Right lobe of liver (tissue), 6 donors: Measurements from ENCODE around the gene SDHD. TPM values are rescaled to one million over a fixed set of nuclear protein-coding genes. Genes with fewer than 3 reads are reported as not detected.
A peak's percentile ranks its signal among the peaks of the same experiment; 100 is the strongest.

Experiments used
- ATAC-seq, 4 donors: fragments of 200-7000 bp; cut with Tn5 transposase; one replicate each; pipeline ENCODE4 v1.9.1; 2020; ENCODE audit warnings: mild to moderate bottlenecking in 4 of 4, moderate library complexity in 4 of 4
- DNase-seq, 3 donors: peaks; one replicate each; pipeline ENCODE4 v3.0.0-alpha.2; 2020
- H3K27ac ChIP-seq, 3 donors: fragments of 200-600 bp; one replicate each; pipeline ENCODE4 v1.8.0; 2022
- H3K27me3 ChIP-seq, 2 donors: fragments of 200-600 bp; one replicate each; pipeline ENCODE4 v1.8.0; 2022
- H3K36me3 ChIP-seq, 4 donors: fragments of 200-600 bp; sonication (generic) in 1 of 4; one replicate each; pipeline versions ENCODE4 v1.5.1 to v1.8.0; 2017 to 2022; ENCODE audit warnings: control low read depth in 1 of 4
- H3K4me1 ChIP-seq, 4 donors: fragments of 200-600 bp; sonication (generic) in 1 of 4; one replicate each; pipeline versions ENCODE4 v1.5.1 to v1.8.0; 2017 to 2022; ENCODE audit warnings: control low read depth in 1 of 4
- H3K4me3 ChIP-seq, 3 donors: fragments of 200-600 bp; one replicate each; pipeline ENCODE4 v1.8.0; 2022
- H3K9me3 ChIP-seq, 4 donors: fragments of 200-600 bp; sonication (generic) in 1 of 4; one replicate each; pipeline versions ENCODE4 v1.5.1 to v1.8.0; 2017 to 2022; ENCODE audit warnings: control low read depth in 1 of 4
- POLR2A ChIP-seq: fragments of 450-650 bp; IDR thresholded peaks from one replicate; pipeline ENCODE4 v1.6.1; 2017; ENCODE audit warnings: antibody characterized with exemption, mild to moderate bottlenecking
- WGBS: methylation state at CpG from one replicate; pipeline ENCODE4 v1.1.6; 2018; ENCODE audit warnings: low coverage, low lambda C conversion rate; ENCODE audit not compliant: insufficient coverage; ENCODE audit errors: missing lambda C conversion rate; 5-methylcytosine and 5-hydroxymethylcytosine counted together
- intact Hi-C, 2 donors: fragments of 100-400 bp; cut with DNase I; formaldehyde crosslinking; loops; one replicate each; pipeline versions ENCODE4 v1.11.2 to v1.14.1; 2022
- total RNA-seq, 6 experiments: library from RNA; depleted of rRNA in 2 of 6; stranded (reverse); fragments of >200 nt in 2 of 6; fragmentation: NEBNext Ultra II Directional in 3 of 6; extraction: Animal tissue kit (Norgen Biotek cat#: 25700) in 3 of 6; gene quantifications; one replicate each; pipeline versions ENCODE4 v1.1.0 to v1.2.4, GENCODE V29; 2016 to 2023
- TF ChIP-seq, protein P1 (sequence below), 4 donors: fragments of 200-600 bp in 3 of 4; fragments of 450-650 bp in 1 of 4; IDR thresholded peaks; one replicate each; pipeline versions ENCODE4 v1.5.1 to v1.8.0; 2016 to 2022; ENCODE audit warnings: antibody characterized with exemption in 4 of 4, mild to moderate bottlenecking in 2 of 4
- donor health status: DM: no; HTN: yes; CAD: no.
- donor health status: DM: no; HTN: no; CAD: no.
- donor health status: DM: no; HTN: no; CAD: no.
- donor health status: DM: no; HTN: yes; CAD: no.
- donor health status: DM: no; HTN: yes; CAD: no.

The SDHD gene
- total RNA-seq, 6 experiments from 2014 or later, result 114 to 191 (median 130) TPM

- 32% methylated on average over 5 of the region's 6 CpGs for WGBS
- no peaks in the 10 kb centered on the region for H3K27me3 ChIP-seq
- no peaks in the 10 kb centered on the region for H3K4me1 ChIP-seq
- DNase-seq (no peak), ATAC-seq (peak; percentile 88 to 97 (median 92))
- intact Hi-C loops, result no loop called here
- TF ChIP-seq, protein P1, sequence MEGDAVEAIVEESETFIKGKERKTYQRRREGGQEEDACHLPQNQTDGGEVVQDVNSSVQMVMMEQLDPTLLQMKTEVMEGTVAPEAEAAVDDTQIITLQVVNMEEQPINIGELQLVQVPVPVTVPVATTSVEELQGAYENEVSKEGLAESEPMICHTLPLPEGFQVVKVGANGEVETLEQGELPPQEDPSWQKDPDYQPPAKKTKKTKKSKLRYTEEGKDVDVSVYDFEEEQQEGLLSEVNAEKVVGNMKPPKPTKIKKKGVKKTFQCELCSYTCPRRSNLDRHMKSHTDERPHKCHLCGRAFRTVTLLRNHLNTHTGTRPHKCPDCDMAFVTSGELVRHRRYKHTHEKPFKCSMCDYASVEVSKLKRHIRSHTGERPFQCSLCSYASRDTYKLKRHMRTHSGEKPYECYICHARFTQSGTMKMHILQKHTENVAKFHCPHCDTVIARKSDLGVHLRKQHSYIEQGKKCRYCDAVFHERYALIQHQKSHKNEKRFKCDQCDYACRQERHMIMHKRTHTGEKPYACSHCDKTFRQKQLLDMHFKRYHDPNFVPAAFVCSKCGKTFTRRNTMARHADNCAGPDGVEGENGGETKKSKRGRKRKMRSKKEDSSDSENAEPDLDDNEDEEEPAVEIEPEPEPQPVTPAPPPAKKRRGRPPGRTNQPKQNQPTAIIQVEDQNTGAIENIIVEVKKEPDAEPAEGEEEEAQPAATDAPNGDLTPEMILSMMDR (IDR thresholded peaks at IDR 0.05), result peak; percentile 54 to 69 (median 64)
- no peak for TF ChIP-seq POLR2A
- H3K36me3 ChIP-seq, result no peaks in the 10 kb centered on the region
- no peak overlapping the region for H3K4me3 ChIP-seq
- no peaks in the 10 kb centered on the region for H3K9me3 ChIP-seq
- no peak overlapping the region for H3K27ac ChIP-seq
Measured at GRCh38 chr11:112113539-112114457, 27.1 kb downstream of the SDHD start.

DNA sequence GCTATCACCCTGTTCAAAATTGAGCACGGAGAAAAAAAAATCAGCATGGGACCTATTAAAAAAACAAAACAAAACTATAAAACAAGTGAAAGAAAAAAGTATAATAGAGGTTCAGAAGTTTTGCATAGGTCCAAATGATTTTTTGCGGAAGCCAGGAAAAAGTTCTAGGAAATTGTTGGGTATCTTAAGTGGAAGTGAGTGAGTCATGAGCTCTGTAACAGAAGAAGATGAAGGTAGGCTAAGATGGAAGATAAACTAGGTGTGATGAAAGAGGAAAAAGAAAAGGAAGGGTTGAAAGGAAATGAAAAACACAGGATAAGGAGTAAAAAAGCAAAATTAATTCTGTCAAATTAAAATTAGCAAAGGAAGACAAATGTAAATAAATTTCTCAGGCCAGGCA lies 27.8 kb downstream of the SDHD start:
- ATAC-seq, result no peak
- Histone ChIP-seq H3K36me3 (no peaks in the 10 kb centered on the region), H3K9me3 (no peaks in the 10 kb centered on the region), H3K4me3 (no peak overlapping the region), H3K27me3 (no peaks in the 10 kb centered on the region), H3K27ac (no peak overlapping the region), H3K4me1 (no peaks in the 10 kb centered on the region)
- DNase-seq, result no peak
- 100% methylated on average over 2 of the region's 2 CpGs for WGBS
- intact Hi-C loops, result no loop called here
- no peak for TF ChIP-seq POLR2A
- TF ChIP-seq, protein P1 (IDR thresholded peaks at IDR 0.05), result no peak

GRCh38 chr11:112115386-112115785 lies 28.7 kb downstream of the SDHD start:
- intact Hi-C loops, result no loop called here
- no peak overlapping the region for H3K4me3 ChIP-seq
- TF ChIP-seq POLR2A, result no peak
- TF ChIP-seq, protein P1 (IDR thresholded peaks at IDR 0.05), result no peak
- DNase-seq (no peak), ATAC-seq (no peak)
- no peaks in the 10 kb centered on the region for H3K36me3 ChIP-seq
- 65% methylated on average over 5 of the region's 5 CpGs for whole genome bisulfite sequencing
- H3K9me3 ChIP-seq, result no peaks in the 10 kb centered on the region
- H3K27me3 ChIP-seq, result no peaks in the 10 kb centered on the region
- no peaks in the 10 kb centered on the region for H3K4me1 ChIP-seq
- no peak overlapping the region for H3K27ac ChIP-seq

GRCh38 chr11:112118176-112118575 lies 31.5 kb downstream of the SDHD start:
- TF ChIP-seq, protein P1 (IDR thresholded peaks at IDR 0.05), result no peak
- TF ChIP-seq POLR2A, result no peak
- no peak overlapping the region for H3K27ac ChIP-seq
- H3K36me3 ChIP-seq, result no peaks in the 10 kb centered on the region
- H3K4me1 ChIP-seq, result no peaks in the 10 kb centered on the region
- ATAC-seq (no peak), DNase-seq (no peak)
- no peak overlapping the region for H3K4me3 ChIP-seq
- 43% methylated on average over 1 of the region's 2 CpGs for WGBS
- intact Hi-C loops, result no loop called here
- no peaks in the 10 kb centered on the region for H3K9me3 ChIP-seq
- no peaks in the 10 kb centered on the region for H3K27me3 ChIP-seq
